ENCODE measurements around the gene VMP1. TPM values are rescaled to one million over a fixed set of nuclear protein-coding genes. Genes with fewer than 3 reads are reported as not detected.
"Not testable (repeated sequence)": the region's sequence is repeated elsewhere in the genome, so short reads cannot be mapped to it uniquely, and the experiment has no call there.

The VMP1 gene
- total RNA-seq, 2 experiments from 2014 or later = 73.6 to 81.1 TPM

DNA sequence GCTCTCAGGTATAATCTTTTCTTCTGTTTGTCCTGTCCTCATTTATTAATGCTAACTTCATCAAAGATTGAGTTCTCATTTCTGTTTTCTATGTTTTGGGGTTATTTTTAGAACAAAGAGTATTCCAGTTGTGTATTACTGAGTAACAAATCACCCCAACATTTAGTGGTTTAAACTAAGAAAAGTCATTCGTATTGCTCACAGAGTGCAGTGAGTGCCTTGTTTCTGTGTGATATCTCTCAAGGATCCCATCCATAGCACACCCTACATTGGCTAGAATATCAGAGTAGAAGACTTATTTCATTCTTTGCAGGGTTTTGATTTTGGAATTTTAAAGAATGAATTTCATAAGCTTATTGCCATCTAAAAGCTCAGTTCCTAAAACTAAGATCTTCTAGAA, 72.1 kb downstream of the VMP1 start:
- Histone ChIP-seq H3K9me3 (ENCODE audit: control insufficient read depth in 1 of 2, insufficient read depth in 1 of 2, low read length in 2 of 2) (peaks cover 0 to 6% of the 10 kb centered on the region in 2 experiments), H3K27me3 (ENCODE audit: control insufficient read depth in 1 of 2, insufficient read depth in 2 of 2, low read length in 2 of 2) (no peaks in the 10 kb centered on the region), H3K27ac (ENCODE audit: low read depth in 1 of 2, low read length in 2 of 2) (no peak overlapping the region), H3K4me1 (ENCODE audit: insufficient read depth, low read length) (peaks cover 13% of the 10 kb centered on the region), H3K36me3 (ENCODE audit: insufficient read depth, low read length) (peaks cover 19% of the 10 kb centered on the region), H3K4me3 (ENCODE audit: low read length) (no peak overlapping the region)
- Mint-ChIP-seq H3K4me3 (no peak overlapping the region), H3K27ac (peak overlapping the region; percentile 68), H3K36me3 (ENCODE audit: low read depth) (peaks cover 58% of the 10 kb centered on the region), H3K4me1 (ENCODE audit: low read depth) (peaks cover 38% of the 10 kb centered on the region), H3K27me3 (no peaks in the 10 kb centered on the region), H3K9me3 (no peaks in the 10 kb centered on the region)
- TF ChIP-seq, protein P1, sequence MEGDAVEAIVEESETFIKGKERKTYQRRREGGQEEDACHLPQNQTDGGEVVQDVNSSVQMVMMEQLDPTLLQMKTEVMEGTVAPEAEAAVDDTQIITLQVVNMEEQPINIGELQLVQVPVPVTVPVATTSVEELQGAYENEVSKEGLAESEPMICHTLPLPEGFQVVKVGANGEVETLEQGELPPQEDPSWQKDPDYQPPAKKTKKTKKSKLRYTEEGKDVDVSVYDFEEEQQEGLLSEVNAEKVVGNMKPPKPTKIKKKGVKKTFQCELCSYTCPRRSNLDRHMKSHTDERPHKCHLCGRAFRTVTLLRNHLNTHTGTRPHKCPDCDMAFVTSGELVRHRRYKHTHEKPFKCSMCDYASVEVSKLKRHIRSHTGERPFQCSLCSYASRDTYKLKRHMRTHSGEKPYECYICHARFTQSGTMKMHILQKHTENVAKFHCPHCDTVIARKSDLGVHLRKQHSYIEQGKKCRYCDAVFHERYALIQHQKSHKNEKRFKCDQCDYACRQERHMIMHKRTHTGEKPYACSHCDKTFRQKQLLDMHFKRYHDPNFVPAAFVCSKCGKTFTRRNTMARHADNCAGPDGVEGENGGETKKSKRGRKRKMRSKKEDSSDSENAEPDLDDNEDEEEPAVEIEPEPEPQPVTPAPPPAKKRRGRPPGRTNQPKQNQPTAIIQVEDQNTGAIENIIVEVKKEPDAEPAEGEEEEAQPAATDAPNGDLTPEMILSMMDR (IDR thresholded peaks at IDR 0.05) = no peak
- ATAC-seq (ENCODE audit: poor library complexity) = no peak
- DNase-seq = no peak
- ChIA-PET POLR2A (no interaction called here), CTCF (interaction anchor here (0.6 to 2.9 kb wide), 3 partner anchors 15 to 80 kb away, joined by 3 to 11 read pairs (median 4); no protein-coding TSS in a partner anchor)
- intact Hi-C loops (cut with DNase I, micrococcal nuclease) = no loop called here

DNA sequence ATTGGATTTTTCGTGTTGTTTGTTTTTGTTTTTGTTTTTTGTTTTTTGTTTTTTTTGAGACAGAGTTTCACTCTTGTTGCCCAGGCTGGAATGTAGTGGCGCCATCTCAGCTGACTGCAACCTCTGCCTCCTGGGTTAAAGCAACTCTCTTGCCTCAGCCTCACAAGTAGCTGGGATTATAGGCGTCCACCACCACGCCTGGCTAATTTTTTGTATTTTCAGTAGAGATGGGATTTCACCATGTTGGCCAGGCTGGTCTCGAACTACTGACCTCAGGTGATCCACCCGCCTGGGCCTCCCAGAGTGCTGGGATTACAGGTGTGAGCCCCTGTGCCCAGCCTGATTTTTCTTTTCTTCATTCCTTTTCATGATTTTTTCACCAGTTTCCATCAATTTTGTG, 73.1 kb downstream of the VMP1 start:
- H3K27me3 ChIP-seq (ENCODE audit: control insufficient read depth in 1 of 2, insufficient read depth in 2 of 2, low read length in 2 of 2); DNase-seq; H3K27me3 Mint-ChIP-seq; H3K9me3 ChIP-seq (ENCODE audit: control insufficient read depth in 1 of 2, insufficient read depth in 1 of 2, low read length in 2 of 2); H3K27ac ChIP-seq (ENCODE audit: low read depth in 1 of 2, low read length in 2 of 2); H3K9me3 Mint-ChIP-seq; H3K4me3 Mint-ChIP-seq; intact Hi-C loops (cut with DNase I, micrococcal nuclease); H3K4me3 ChIP-seq (ENCODE audit: low read length); ATAC-seq (ENCODE audit: poor library complexity); POLR2A ChIA-PET: not testable (repeated sequence)
- Histone ChIP-seq H3K36me3 (ENCODE audit: insufficient read depth, low read length) (peaks cover 16% of the 10 kb centered on the region), H3K4me1 (ENCODE audit: insufficient read depth, low read length) (peaks cover 18% of the 10 kb centered on the region)
- Mint-ChIP-seq H3K4me1 (ENCODE audit: low read depth) (peaks cover 46% of the 10 kb centered on the region), H3K27ac (peak overlapping the region; percentile 54), H3K36me3 (ENCODE audit: low read depth) (peaks cover 49% of the 10 kb centered on the region)
- CTCF ChIA-PET = interaction anchor here (1.2 to 2.9 kb wide), 2 partner anchors 27 to 79 kb away, joined by 4 to 11 read pairs; no protein-coding TSS in a partner anchor

DNA sequence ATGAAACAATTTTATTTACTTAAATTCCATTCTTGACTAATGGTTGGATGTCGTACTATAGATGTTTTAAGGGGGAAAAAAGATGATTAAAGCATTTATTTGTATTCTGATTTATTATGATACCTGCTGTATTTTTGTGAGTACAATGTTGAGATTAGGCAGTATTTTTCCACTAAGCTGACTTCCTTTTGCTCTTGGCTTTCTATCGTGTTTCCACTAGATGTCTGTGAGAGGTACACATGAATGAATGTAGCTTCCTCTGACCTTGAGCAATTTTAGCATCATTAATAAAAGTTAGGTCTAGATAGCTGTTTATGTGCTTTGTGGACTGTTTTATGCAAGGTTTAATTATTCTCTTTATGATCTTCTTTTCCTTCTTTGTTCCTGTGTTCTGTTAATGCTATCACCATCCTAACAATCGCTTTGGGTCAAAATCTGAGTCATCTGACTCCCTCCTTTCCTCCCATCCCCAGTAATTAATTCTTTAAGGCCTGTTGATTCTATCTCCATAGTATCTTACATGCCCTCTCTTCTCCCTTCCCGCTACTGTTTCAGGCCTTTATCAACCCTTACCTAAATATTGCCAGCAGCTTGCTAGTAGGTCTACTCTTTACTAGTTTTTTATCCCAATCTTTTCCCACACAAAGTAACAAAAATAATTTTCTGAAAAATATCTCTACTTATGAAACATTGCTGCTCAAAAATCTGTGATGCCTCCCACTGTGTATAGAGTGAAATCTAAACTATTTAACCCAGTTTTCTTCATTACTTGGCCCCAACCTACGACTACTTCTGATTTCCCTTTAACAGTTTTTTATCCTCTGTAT, 76.0 kb downstream of the VMP1 start:
- Histone ChIP-seq H3K36me3 (ENCODE audit: insufficient read depth, low read length) (no peaks in the 10 kb centered on the region), H3K27ac (ENCODE audit: low read depth in 1 of 2, low read length in 2 of 2) (peak overlapping the region; percentile 73 to 74), H3K9me3 (ENCODE audit: control insufficient read depth in 1 of 2, insufficient read depth in 1 of 2, low read length in 2 of 2) (no peaks in the 10 kb centered on the region), H3K27me3 (ENCODE audit: control insufficient read depth in 1 of 2, insufficient read depth in 2 of 2, low read length in 2 of 2) (no peaks in the 10 kb centered on the region), H3K4me3 (ENCODE audit: low read length) (peak overlapping the region; percentile 40), H3K4me1 (ENCODE audit: insufficient read depth, low read length) (peaks cover 31% of the 10 kb centered on the region)
- H3K9me3 Mint-ChIP-seq = no peaks in the 10 kb centered on the region
- POLR2A ChIA-PET = interaction anchor here (0.6 to 7.3 kb wide), 16 partner anchors 9 to 181 kb away, joined by 3 to 86 read pairs (median 4); partner anchors contain the start of genes PTRH2, RNFT1 and VMP1
- H3K4me1 Mint-ChIP-seq (ENCODE audit: low read depth) = peaks cover 62% of the 10 kb centered on the region
- peak overlapping the region; percentile 93 for H3K27ac Mint-ChIP-seq
- ATAC-seq (ENCODE audit: poor library complexity) (no peak), DNase-seq (peak in 3 of 14 experiments; percentile 51 to 64 (median 55))
- no peaks in the 10 kb centered on the region for H3K27me3 Mint-ChIP-seq
- H3K36me3 Mint-ChIP-seq (ENCODE audit: low read depth) = peaks cover 35% of the 10 kb centered on the region
- intact Hi-C loops (cut with DNase I, micrococcal nuclease) = loop anchor here in 1 of 2 experiments (2.0 kb wide), 1 partner anchor 25 kb away; no protein-coding TSS in a partner anchor
- CTCF ChIA-PET = interaction anchor here (0.6 to 2.0 kb wide), 11 partner anchors 20 to 76 kb away, joined by 3 to 11 read pairs (median 4); no protein-coding TSS in a partner anchor
- peak overlapping the region; percentile 54 for H3K4me3 Mint-ChIP-seq
- TF ChIP-seq, protein P1 (IDR thresholded peaks at IDR 0.05) = no peak
